Ishikawa (cell line): Measurements from ENCODE around the gene GRPEL2.

Source experiments
- CEBPB ChIP-seq: IDR thresholded peaks from 2 replicates; pipeline ENCODE4 v1.6.1; 2012
- EP300 ChIP-seq: IDR thresholded peaks from 2 replicates; pipeline ENCODE4 v1.6.1; 2012; ENCODE audit warnings: borderline replicate concordance
- FOXM1 ChIP-seq: IDR thresholded peaks from 2 replicates; pipeline ENCODE4 v1.6.1; 2012; ENCODE audit warnings: low read depth, borderline replicate concordance
- NFIC ChIP-seq: IDR thresholded peaks from 2 replicates; pipeline ENCODE4 v1.6.1; 2012
- RAD21 ChIP-seq: IDR thresholded peaks from 2 replicates; pipeline ENCODE4 v1.6.1; 2012; ENCODE audit warnings: low read depth
- REST ChIP-seq: IDR thresholded peaks from 2 replicates; pipeline ENCODE4 v1.6.1; 2012; ENCODE audit warnings: low read depth, mild to moderate bottlenecking
- TAF1 ChIP-seq: IDR thresholded peaks from 2 replicates; pipeline ENCODE4 v1.6.1; 2012; ENCODE audit warnings: low read depth, mild to moderate bottlenecking
- TCF12 ChIP-seq: IDR thresholded peaks from 2 replicates; pipeline ENCODE4 v1.6.1; 2012; ENCODE audit warnings: low read depth
- TEAD4 ChIP-seq: IDR thresholded peaks from 2 replicates; pipeline ENCODE4 v1.6.1; 2012
- YY1 ChIP-seq: IDR thresholded peaks from 2 replicates; pipeline ENCODE4 v1.6.1; 2012; ENCODE audit warnings: low read depth
- ZBTB7A ChIP-seq: IDR thresholded peaks from 2 replicates; pipeline ENCODE4 v1.6.1; 2012; ENCODE audit warnings: low read depth
- TF ChIP-seq, protein P1 (sequence below): IDR thresholded peaks from 2 replicates; pipeline ENCODE4 v1.6.1; 2012

GRCh38 chr5:149379818-149380374 lies 34.6 kb downstream of the GRPEL2 start:
- TF ChIP-seq TCF12 (no peak), FOXM1 (no peak), RAD21 (no peak), ZBTB7A (no peak), YY1 (no peak), NFIC (no peak), TEAD4 (no peak), TAF1 (no peak), EP300 (no peak), CEBPB (no peak), REST (no peak)
- TF ChIP-seq, protein P1, sequence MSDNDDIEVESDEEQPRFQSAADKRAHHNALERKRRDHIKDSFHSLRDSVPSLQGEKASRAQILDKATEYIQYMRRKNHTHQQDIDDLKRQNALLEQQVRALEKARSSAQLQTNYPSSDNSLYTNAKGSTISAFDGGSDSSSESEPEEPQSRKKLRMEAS: no peak
